Measurements from ENCODE around the gene BANP. TPM values are rescaled to one million over a fixed set of nuclear protein-coding genes. Genes with fewer than 3 reads are reported as not detected.
"Not testable (repeated sequence)": the region's sequence is repeated elsewhere in the genome, so short reads cannot be mapped to it uniquely, and the experiment has no call there.

The BANP gene
- total RNA-seq, 4 donors from 2014 or later, result 18.9 to 33.6 (median 28.2) TPM

DNA sequence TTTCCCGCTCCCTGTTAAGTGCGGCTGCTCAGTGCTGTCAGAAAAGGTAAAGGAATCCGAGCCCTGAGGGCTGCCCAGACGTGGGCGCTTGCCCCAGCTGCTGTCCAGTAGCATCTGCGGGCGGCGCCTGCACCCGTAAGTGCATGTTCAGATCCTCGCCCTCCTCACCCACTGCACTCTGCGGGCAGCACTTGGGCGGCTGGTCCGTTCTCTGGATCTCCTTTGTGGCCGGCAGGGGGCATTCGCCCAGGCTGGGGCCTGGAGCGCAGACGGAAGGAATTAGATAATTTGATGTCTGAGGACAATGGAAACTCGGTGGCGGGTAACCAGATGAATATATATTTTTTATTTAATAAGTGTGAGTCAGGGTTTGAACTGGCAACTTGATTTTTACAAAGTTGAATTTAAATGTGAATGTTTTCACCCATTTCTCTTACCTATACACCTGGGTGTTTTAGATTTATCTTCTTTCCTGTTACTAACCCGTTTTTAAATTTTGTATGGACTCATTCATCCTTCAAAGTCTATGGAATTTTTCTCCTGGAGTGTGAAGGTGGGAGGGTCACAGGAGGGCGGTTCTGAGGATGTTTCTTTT is 73.4 kb downstream of the BANP start:
- H3K4me3 ChIP-seq; DNase-seq (ENCODE audit: extremely low spot score); H3K27ac ChIP-seq (replicated peaks in 1 of 4); H3K27me3 ChIP-seq; H3K9me3 ChIP-seq; intact Hi-C loops (cut with DNase I): not testable (repeated sequence)
- WGBS, result 84% methylated on average over 20 of the region's 21 CpGs
- peaks cover 11 to 34% (median 26%) of the 10 kb centered on the region in 4 donors for H3K36me3 ChIP-seq
- peaks cover 0 to 15% (median 7%) of the 10 kb centered on the region in 4 donors for H3K4me1 ChIP-seq
- TF ChIP-seq, protein P1, sequence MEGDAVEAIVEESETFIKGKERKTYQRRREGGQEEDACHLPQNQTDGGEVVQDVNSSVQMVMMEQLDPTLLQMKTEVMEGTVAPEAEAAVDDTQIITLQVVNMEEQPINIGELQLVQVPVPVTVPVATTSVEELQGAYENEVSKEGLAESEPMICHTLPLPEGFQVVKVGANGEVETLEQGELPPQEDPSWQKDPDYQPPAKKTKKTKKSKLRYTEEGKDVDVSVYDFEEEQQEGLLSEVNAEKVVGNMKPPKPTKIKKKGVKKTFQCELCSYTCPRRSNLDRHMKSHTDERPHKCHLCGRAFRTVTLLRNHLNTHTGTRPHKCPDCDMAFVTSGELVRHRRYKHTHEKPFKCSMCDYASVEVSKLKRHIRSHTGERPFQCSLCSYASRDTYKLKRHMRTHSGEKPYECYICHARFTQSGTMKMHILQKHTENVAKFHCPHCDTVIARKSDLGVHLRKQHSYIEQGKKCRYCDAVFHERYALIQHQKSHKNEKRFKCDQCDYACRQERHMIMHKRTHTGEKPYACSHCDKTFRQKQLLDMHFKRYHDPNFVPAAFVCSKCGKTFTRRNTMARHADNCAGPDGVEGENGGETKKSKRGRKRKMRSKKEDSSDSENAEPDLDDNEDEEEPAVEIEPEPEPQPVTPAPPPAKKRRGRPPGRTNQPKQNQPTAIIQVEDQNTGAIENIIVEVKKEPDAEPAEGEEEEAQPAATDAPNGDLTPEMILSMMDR (IDR thresholded peaks at IDR 0.05), result peak; percentile 11 to 59 (median 36)

DNA sequence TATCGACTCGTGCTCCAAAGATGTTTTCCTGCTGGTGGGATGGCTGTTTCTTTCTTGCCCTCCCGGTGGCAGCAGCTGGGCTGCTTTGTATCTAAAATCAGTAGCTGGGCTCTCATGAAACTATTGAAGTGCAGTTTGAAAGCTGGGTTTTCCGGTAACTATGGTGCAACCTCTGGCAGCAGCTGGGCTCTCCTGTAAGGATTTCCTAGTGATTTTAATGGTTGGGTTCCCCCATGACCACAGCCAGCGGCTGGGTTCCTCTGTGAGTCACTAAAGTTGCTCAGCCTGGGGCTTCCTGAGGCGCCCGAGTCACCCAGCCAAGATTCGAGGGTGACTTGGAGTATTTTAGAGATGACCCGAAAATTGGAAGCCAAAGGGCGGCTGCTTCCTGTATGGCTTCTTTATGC is 73.9 kb downstream of the BANP start:
- H3K4me3 ChIP-seq; intact Hi-C loops (cut with DNase I); H3K9me3 ChIP-seq; H3K27me3 ChIP-seq; DNase-seq (ENCODE audit: extremely low spot score); H3K27ac ChIP-seq (replicated peaks in 1 of 4): not testable (repeated sequence)
- 79% methylated on average over 10 of the region's 10 CpGs for WGBS
- peaks cover 0 to 10% (median 7%) of the 10 kb centered on the region in 4 donors for H3K4me1 ChIP-seq
- peaks cover 11 to 33% (median 26%) of the 10 kb centered on the region in 4 donors for H3K36me3 ChIP-seq

DNA sequence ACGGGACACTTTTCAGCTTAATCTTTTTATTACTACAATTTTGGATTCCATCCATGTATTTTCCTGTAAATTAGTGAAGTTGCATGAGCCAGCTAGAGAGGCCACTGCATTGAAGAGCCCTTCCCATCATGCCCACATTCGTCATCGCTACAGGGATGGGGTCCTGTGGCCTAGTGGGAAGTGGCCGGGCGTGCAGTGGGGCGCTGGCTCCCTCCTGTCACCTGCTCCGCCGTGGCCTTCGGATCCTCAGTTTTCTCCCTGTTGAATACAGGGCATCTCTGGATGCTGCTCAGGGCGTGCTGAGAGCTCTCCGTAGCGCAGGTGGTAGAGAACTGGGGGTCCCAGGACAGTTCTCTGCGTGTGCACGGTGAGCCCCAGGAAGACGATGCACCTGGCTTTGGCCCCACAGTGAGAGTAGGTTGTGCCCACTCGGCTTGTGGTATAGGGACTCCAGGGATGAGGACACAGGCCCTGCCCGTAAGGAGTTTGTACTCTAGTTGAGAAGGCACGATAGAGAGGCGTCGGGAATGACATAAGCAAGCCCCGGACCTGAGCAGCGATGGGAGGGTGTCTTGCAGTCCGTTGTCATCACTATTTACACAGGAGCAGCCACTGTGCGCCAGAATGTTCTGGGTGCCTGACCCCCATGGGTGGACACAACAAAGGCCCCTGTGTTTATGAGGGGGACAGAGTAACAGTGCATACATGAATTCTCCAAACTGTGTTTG is 74.8 kb downstream of the BANP start:
- H3K27me3 ChIP-seq; H3K27ac ChIP-seq (replicated peaks in 1 of 4); DNase-seq (ENCODE audit: extremely low spot score); intact Hi-C loops (cut with DNase I); H3K4me3 ChIP-seq; H3K9me3 ChIP-seq: not testable (repeated sequence)
- 97% methylated on average over 22 of the region's 24 CpGs for WGBS
- Histone ChIP-seq H3K4me1 (peaks cover 0 to 11% (median 5%) of the 10 kb centered on the region in 4 donors), H3K36me3 (peaks cover 11 to 36% (median 25%) of the 10 kb centered on the region in 4 donors)

DNA sequence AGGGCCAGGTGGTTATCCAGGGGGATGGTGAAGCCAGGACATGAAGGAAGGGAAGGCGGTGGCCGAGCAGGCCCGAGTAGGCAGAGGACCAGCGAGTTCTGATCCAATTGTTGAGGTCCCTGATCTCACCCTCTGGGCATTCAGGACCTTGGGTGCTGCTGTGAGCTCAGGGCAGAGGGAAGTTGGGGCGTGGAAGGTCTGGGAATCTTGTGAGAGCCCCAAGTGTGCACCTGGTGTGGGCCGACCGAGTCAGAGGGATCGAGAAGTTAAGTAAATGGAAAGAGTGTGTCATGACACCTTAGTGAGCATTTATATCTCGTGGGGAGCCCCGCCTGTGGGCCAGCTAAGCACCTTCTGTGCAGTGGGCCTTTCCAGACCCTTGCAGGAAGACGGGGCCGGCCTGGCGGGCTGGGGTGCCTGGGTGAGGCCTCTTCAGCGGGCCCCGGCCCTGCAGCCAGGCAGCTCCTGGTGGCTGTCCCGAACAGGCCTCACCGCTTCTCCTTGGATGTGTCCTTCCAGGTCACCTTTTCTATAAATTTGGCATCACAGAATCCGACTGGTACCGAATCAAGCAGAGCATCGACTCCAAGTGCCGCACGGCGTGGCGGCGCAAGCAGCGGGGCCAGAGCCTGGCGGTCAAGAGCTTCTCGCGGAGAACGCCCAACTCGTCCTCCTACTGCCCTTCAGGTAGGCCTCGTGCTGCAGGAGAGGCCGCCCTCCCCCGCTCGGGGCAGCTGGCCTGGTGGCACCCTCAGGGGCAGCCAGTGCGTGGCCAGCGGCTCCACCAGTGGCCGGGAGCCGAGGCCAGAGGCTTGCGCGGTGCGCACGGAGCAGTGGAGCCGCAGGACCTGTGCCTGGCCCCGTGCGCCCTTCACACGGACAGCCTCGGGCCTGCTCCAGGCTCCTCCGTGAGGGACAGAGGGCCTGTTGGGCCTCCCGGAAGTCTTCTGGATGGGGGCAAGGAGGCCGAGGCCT is 76.0 kb downstream of the BANP start:
- no peak for TF ChIP-seq EP300 (IDR thresholded peaks at IDR 0.05)
- TF ChIP-seq POLR2AphosphoS5 (IDR thresholded peaks at IDR 0.05), result no peak
- TF ChIP-seq, protein P1 (IDR thresholded peaks at IDR 0.05), result no peak
- TF ChIP-seq POLR2A (IDR thresholded peaks at IDR 0.05; ENCODE audit: low read depth), result no peak
- no peak for DNase-seq (ENCODE audit: extremely low spot score)
- intact Hi-C loops (cut with DNase I), result no loop called here
- Histone ChIP-seq H3K27me3 (no peaks in the 10 kb centered on the region), H3K9me3 (no peaks in the 10 kb centered on the region), H3K4me1 (peaks cover 0 to 11% (median 5%) of the 10 kb centered on the region in 4 donors), H3K27ac (replicated peaks in 1 of 4) (no peak overlapping the region), H3K36me3 (peaks cover 11 to 36% (median 23%) of the 10 kb centered on the region in 4 donors), H3K4me3 (no peak overlapping the region)
- 96% methylated on average over 46 of the region's 51 CpGs for WGBS

DNA sequence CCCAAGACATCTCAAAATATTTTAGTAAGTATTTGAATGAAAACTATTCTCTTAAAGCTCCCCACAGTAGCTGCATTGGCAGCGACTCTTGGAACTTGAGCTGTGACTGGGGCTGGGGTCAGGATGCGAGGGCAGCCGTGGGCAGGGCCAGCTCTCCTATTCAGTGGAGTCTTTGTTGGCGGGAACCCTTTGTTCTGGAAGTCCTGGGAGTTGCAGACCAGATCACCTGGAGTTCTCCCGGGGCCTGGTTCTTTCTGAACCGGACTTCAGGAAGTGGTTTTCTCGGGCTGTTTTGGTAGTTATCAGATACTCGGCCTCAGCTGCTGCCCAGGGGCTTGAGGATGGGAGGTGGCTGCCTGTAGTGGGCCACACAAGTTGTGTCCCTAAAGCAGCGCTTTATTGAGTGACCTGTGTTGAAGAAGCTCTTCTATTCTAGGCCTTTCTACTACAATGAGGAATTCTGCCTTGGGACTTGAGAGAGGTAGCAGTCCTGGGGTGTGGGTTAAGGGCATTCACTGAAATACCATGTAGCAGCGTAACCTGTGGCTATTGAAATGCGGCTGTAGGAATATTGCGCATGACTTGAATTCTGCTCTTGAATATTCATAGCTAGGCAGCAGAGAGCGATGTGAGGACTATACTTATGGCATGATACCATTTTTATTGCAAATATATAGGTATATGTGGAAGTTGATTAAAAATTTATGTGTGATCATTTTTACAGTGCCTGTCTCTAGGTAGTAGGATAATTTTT is 77.1 kb downstream of the BANP start:
- intact Hi-C loops (cut with DNase I); H3K27me3 ChIP-seq; H3K9me3 ChIP-seq; H3K4me3 ChIP-seq; H3K27ac ChIP-seq (replicated peaks in 1 of 4); DNase-seq (ENCODE audit: extremely low spot score): not testable (repeated sequence)
- Histone ChIP-seq H3K4me1 (peaks cover 0 to 11% (median 5%) of the 10 kb centered on the region in 4 donors), H3K36me3 (peaks cover 6 to 35% (median 24%) of the 10 kb centered on the region in 4 donors)
- 88% methylated on average over 10 of the region's 13 CpGs for WGBS

Measured in esophagus muscularis mucosa (tissue), 4 donors.